KOPT-K1 (cell line): ENCODE results near the gene XPO4.

Experiments
- H3K27ac ChIP-seq: fragments of 200-600 bp; sonication (generic); 2 replicates; pipeline ENCODE4 v1.5.1; 2016; ENCODE audit warnings: antibody characterized with exemption, mild to moderate bottlenecking, low read depth, low read length; ENCODE audit not compliant: poor library complexity, severe bottlenecking
- H3K36me3 ChIP-seq: fragments of 200-600 bp; sonication (generic); 2 replicates; pipeline ENCODE4 v1.5.1; 2017; ENCODE audit warnings: antibody characterized with exemption, mild to moderate bottlenecking, low read length, moderate library complexity; ENCODE audit not compliant: insufficient read depth
- H3K9me3 ChIP-seq: fragments of 200-600 bp; sonication (generic); 2 replicates; pipeline ENCODE4 v1.5.1; 2017; ENCODE audit warnings: antibody characterized with exemption, low read length, mild to moderate bottlenecking; ENCODE audit not compliant: insufficient read depth, poor library complexity, severe bottlenecking

XPO4 gene

GRCh38 chr13:20826843-20827560, 75.5 kb downstream of the XPO4 start:
- H3K36me3 ChIP-seq: peaks cover 36% of the 10 kb centered on the region
- H3K27ac ChIP-seq: no peak overlapping the region
- H3K9me3 ChIP-seq: no peaks in the 10 kb centered on the region

- H3K9me3 ChIP-seq: no peaks in the 10 kb centered on the region
- H3K27ac ChIP-seq: no peak overlapping the region
- H3K36me3 ChIP-seq: peaks cover 41% of the 10 kb centered on the region
Measured at GRCh38 chr13:20826301-20826700, 76.2 kb downstream of the XPO4 start.

- Histone ChIP-seq H3K9me3 (no peaks in the 10 kb centered on the region), H3K27ac (no peak overlapping the region), H3K36me3 (peaks cover 45% of the 10 kb centered on the region)
Measured at GRCh38 chr13:20825477-20825875, 77.1 kb downstream of the XPO4 start.

GRCh38 chr13:20824762-20825476, 77.6 kb downstream of the XPO4 start:
- no peak overlapping the region for H3K27ac ChIP-seq
- no peaks in the 10 kb centered on the region for H3K9me3 ChIP-seq
- H3K36me3 ChIP-seq: peaks cover 49% of the 10 kb centered on the region

GRCh38 chr13:20823071-20823470, 79.5 kb downstream of the XPO4 start:
- Histone ChIP-seq H3K27ac (no peak overlapping the region), H3K9me3 (no peaks in the 10 kb centered on the region)

GRCh38 chr13:20822406-20822805, 80.1 kb downstream of the XPO4 start:
- Histone ChIP-seq H3K9me3 (no peaks in the 10 kb centered on the region), H3K36me3 (peaks cover 66% of the 10 kb centered on the region), H3K27ac (no peak overlapping the region)

More at GRCh38 chr13:20823071-20823470, 79.5 kb downstream of the XPO4 start:
- H3K36me3 ChIP-seq: peaks cover 66% of the 10 kb centered on the region

GRCh38 chr13:20819715-20820114, 82.8 kb downstream of the XPO4 start:
- H3K36me3 ChIP-seq: peaks cover 66% of the 10 kb centered on the region
- H3K27ac ChIP-seq: no peak overlapping the region
- H3K9me3 ChIP-seq: no peaks in the 10 kb centered on the region

GRCh38 chr13:20815464-20815863, 87.1 kb downstream of the XPO4 start:
- Histone ChIP-seq H3K36me3 (peaks cover 56% of the 10 kb centered on the region), H3K27ac (no peak overlapping the region), H3K9me3 (no peaks in the 10 kb centered on the region)

GRCh38 chr13:20814224-20814910, 88.2 kb downstream of the XPO4 start:
- peaks cover 55% of the 10 kb centered on the region for H3K36me3 ChIP-seq
- no peak overlapping the region for H3K27ac ChIP-seq

GRCh38 chr13:20812890-20813289, 89.7 kb downstream of the XPO4 start:
- Histone ChIP-seq H3K36me3 (peaks cover 56% of the 10 kb centered on the region), H3K9me3 (no peaks in the 10 kb centered on the region), H3K27ac (no peak overlapping the region)

More at GRCh38 chr13:20814224-20814910, 88.2 kb downstream of the XPO4 start:
- no peaks in the 10 kb centered on the region for H3K9me3 ChIP-seq

GRCh38 chr13:20810808-20811207, 91.7 kb downstream of the XPO4 start:
- no peak overlapping the region for H3K27ac ChIP-seq
- H3K36me3 ChIP-seq: peaks cover 62% of the 10 kb centered on the region
- H3K9me3 ChIP-seq: no peaks in the 10 kb centered on the region

GRCh38 chr13:20808874-20809273, 93.7 kb downstream of the XPO4 start:
- Histone ChIP-seq H3K27ac (no peak overlapping the region), H3K36me3 (peaks cover 61% of the 10 kb centered on the region), H3K9me3 (no peaks in the 10 kb centered on the region)

- Histone ChIP-seq H3K27ac (no peak overlapping the region), H3K36me3 (peaks cover 75% of the 10 kb centered on the region), H3K9me3 (no peaks in the 10 kb centered on the region)
Measured at GRCh38 chr13:20803180-20803965, 99.2 kb downstream of the XPO4 start.

- peaks cover 77% of the 10 kb centered on the region for H3K36me3 ChIP-seq
- no peaks in the 10 kb centered on the region for H3K9me3 ChIP-seq
- H3K27ac ChIP-seq: no peak overlapping the region
Measured at GRCh38 chr13:20801707-20802106, 100.8 kb downstream of the XPO4 start.
